Tibial nerve (tissue), 4 donors: ENCODE measurements around the gene TNFRSF6B. TPM values are rescaled to one million over a fixed set of nuclear protein-coding genes. Genes with fewer than 3 reads are reported as not detected.
"Not testable (repeated sequence)": the region's sequence is repeated elsewhere in the genome, so short reads cannot be mapped to it uniquely, and the experiment has no call there.

Experiments used
- DNase-seq, 2 donors: peaks; one replicate each; pipeline ENCODE4 v3.0.0-alpha.2; 2019; ENCODE audit warnings: low spot score in 2 of 2
- H3K27ac ChIP-seq, 4 donors: fragments of 200-600 bp; sonication (generic) in 3 of 4; one replicate each; pipeline ENCODE4 v1.5.1; 2017 to 2019; ENCODE audit warnings: mild to moderate bottlenecking in 1 of 4
- H3K27me3 ChIP-seq, 2 donors: fragments of 200-600 bp; sonication (generic) in 1 of 2; one replicate each; pipeline versions ENCODE4 v1.5.1 to v1.6.0; 2017 to 2019
- H3K36me3 ChIP-seq, 3 donors: fragments of 200-600 bp; sonication (generic); one replicate each; pipeline ENCODE4 v1.5.1; 2018 to 2019
- H3K4me1 ChIP-seq, 4 donors: fragments of 200-600 bp; sonication (generic) in 3 of 4; one replicate each; pipeline ENCODE4 v1.5.1; 2017 to 2019
- H3K4me3 ChIP-seq, 4 donors: fragments of 200-600 bp; sonication (generic) in 3 of 4; one replicate each; pipeline ENCODE4 v1.5.1; 2017 to 2019; ENCODE audit warnings: mild to moderate bottlenecking in 1 of 4, moderate library complexity in 1 of 4
- H3K9me3 ChIP-seq, 4 donors: fragments of 200-600 bp; sonication (generic) in 3 of 4; one replicate each; pipeline ENCODE4 v1.5.1; 2017 to 2019
- CTCF ChIP-seq, 5 experiments: fragments of 200-600 bp in 3 of 5; fragments of 450-650 bp in 2 of 5; sonication (generic) in 3 of 5; IDR thresholded peaks; one replicate each; pipeline ENCODE4 v1.5.1; 2016 to 2019; ENCODE audit warnings: antibody characterized with exemption in 5 of 5, mild to moderate bottlenecking in 3 of 5, moderate library complexity in 2 of 5
- EP300 ChIP-seq, 2 donors: sonication (generic); formaldehyde crosslinking; IDR thresholded peaks; one replicate each; pipeline ENCODE4 v1.6.1; 2017; ENCODE audit warnings: antibody characterized with exemption in 2 of 2, mild to moderate bottlenecking in 1 of 2
- POLR2A ChIP-seq, 2 donors: fragments of 450-650 bp; IDR thresholded peaks; one replicate each; pipeline ENCODE4 v1.6.1; 2017; ENCODE audit warnings: antibody characterized with exemption in 2 of 2, mild to moderate bottlenecking in 2 of 2, moderate library complexity in 2 of 2
- WGBS, 2 donors: methylation state at CpG; one replicate each; pipeline ENCODE4 v1.1.5; 2018; 5-methylcytosine and 5-hydroxymethylcytosine counted together
- total RNA-seq, 4 donors: library from RNA; depleted of rRNA; stranded (reverse); fragments of >200 nt; gene quantifications; one replicate each; pipeline ENCODE4 v1.1.0, GENCODE V29; 2016

The TNFRSF6B gene
- total RNA-seq, 4 donors from 2014 or later: 8.0 to 61.2 (median 35.9) TPM

- Histone ChIP-seq H3K4me1 (peaks cover 0 to 22% (median 14%) of the 10 kb centered on the region in 4 donors), H3K36me3 (peaks cover 0 to 86% (median 5%) of the 10 kb centered on the region in 3 donors)
These were observed 15.7 kb downstream of the TNFRSF6B start for GRCh38 chr20:63712191-63712590.

GRCh38 chr20:63714858-63715257 lies 18.4 kb downstream of the TNFRSF6B start:
- DNase-seq: no peak
- H3K27ac ChIP-seq: no peak overlapping the region
- H3K4me1 ChIP-seq: peaks cover 0 to 6% (median under 1%) of the 10 kb centered on the region in 4 donors
- H3K4me3 ChIP-seq: no peak overlapping the region
- H3K36me3 ChIP-seq: peaks cover 0 to 100% (median 5%) of the 10 kb centered on the region in 3 donors
- TF ChIP-seq EP300 (IDR thresholded peaks at IDR 0.05) (no peak), POLR2A (IDR thresholded peaks at IDR 0.05) (no peak), CTCF (IDR thresholded peaks at IDR 0.05) (no peak)
- 98% methylated on average over 5 of the region's 5 CpGs for WGBS, 2 donors
- H3K9me3 ChIP-seq: peaks cover 0 to 50% (median 11%) of the 10 kb centered on the region in 4 donors
- H3K27me3 ChIP-seq: no peaks in the 10 kb centered on the region

More at GRCh38 chr20:63712191-63712590, 15.7 kb downstream of the TNFRSF6B start:
- TF ChIP-seq POLR2A (IDR thresholded peaks at IDR 0.05) (no peak), EP300 (IDR thresholded peaks at IDR 0.05) (no peak), CTCF (IDR thresholded peaks at IDR 0.05) (no peak)
- no peak for DNase-seq
- no peak overlapping the region for H3K27ac ChIP-seq
- 98 to 100% methylated on average over 1 of the region's 1 CpG for WGBS, 2 donors
- peaks cover 0 to 33% (median 7%) of the 10 kb centered on the region in 4 donors for H3K9me3 ChIP-seq
- H3K27me3 ChIP-seq: no peaks in the 10 kb centered on the region
- no peak overlapping the region for H3K4me3 ChIP-seq

GRCh38 chr20:63718996-63719395 lies 22.5 kb downstream of the TNFRSF6B start:
- Histone ChIP-seq H3K36me3 (peaks cover 0 to 97% (median 0%) of the 10 kb centered on the region in 3 donors), H3K4me3 (no peak overlapping the region), H3K4me1 (no peaks in the 10 kb centered on the region), H3K9me3 (peaks cover 0 to 46% (median 11%) of the 10 kb centered on the region in 4 donors), H3K27me3 (no peaks in the 10 kb centered on the region), H3K27ac (no peak overlapping the region)
- 97 to 100% methylated on average over 2 of the region's 2 CpGs for WGBS, 2 donors
- TF ChIP-seq POLR2A (IDR thresholded peaks at IDR 0.05) (no peak), CTCF (IDR thresholded peaks at IDR 0.05) (no peak), EP300 (IDR thresholded peaks at IDR 0.05) (no peak)
- DNase-seq: no peak

GRCh38 chr20:63722967-63723622 lies 26.6 kb downstream of the TNFRSF6B start:
- H3K27ac ChIP-seq, H3K4me3 ChIP-seq, H3K4me1 ChIP-seq, H3K27me3 ChIP-seq, DNase-seq: not testable (repeated sequence)
- Histone ChIP-seq H3K36me3 (peaks cover 0 to 88% (median 0%) of the 10 kb centered on the region in 3 donors), H3K9me3 (peaks cover 0 to 44% (median 9%) of the 10 kb centered on the region in 4 donors)
- 78 to 83% methylated on average over 2 of the region's 2 CpGs for WGBS, 2 donors

- H3K4me1 ChIP-seq, DNase-seq, H3K4me3 ChIP-seq, H3K27me3 ChIP-seq, H3K27ac ChIP-seq: not testable (repeated sequence)
- 96% methylated on average over 18 of the region's 18 CpGs for WGBS, 2 donors
- Histone ChIP-seq H3K36me3 (peaks cover 0 to 59% (median 0%) of the 10 kb centered on the region in 3 donors), H3K9me3 (peaks cover 0 to 14% (median 3%) of the 10 kb centered on the region in 4 donors)
These were observed 33.8 kb downstream of the TNFRSF6B start for GRCh38 chr20:63730189-63730733.

GRCh38 chr20:63731410-63731809 lies 35.0 kb downstream of the TNFRSF6B start:
- WGBS, 2 donors: 82 to 86% methylated on average over 5 of the region's 5 CpGs
- TF ChIP-seq EP300 (IDR thresholded peaks at IDR 0.05) (no peak), CTCF (IDR thresholded peaks at IDR 0.05) (no peak), POLR2A (IDR thresholded peaks at IDR 0.05) (no peak)
- Histone ChIP-seq H3K9me3 (peaks cover 0 to 3% (median 0%) of the 10 kb centered on the region in 4 donors), H3K27me3 (no peaks in the 10 kb centered on the region), H3K4me1 (peaks cover 0 to 7% (median 2%) of the 10 kb centered on the region in 4 donors), H3K4me3 (no peak overlapping the region), H3K27ac (no peak overlapping the region), H3K36me3 (peaks cover 0 to 59% (median 0%) of the 10 kb centered on the region in 3 donors)
- no peak for DNase-seq
